HTR-8/SVneo (cell line): ENCODE data around the gene PHLDB1.
A peak's percentile ranks its signal among the peaks of the same experiment; 100 is the strongest.
"Not testable (repeated sequence)": the region's sequence is repeated elsewhere in the genome, so short reads cannot be mapped to it uniquely, and the experiment has no call there.

Source experiments
- DNase-seq: peaks from one replicate; pipeline ENCODE4 v3.0.0; 2011; ENCODE audit warnings: low spot score, mixed read lengths; ENCODE audit not compliant: insufficient read length
- FAIRE-seq: peaks from 2 replicates; lab custom pipeline; 2011; peaks lifted over from hg19 to GRCh38; lab: Jason Lieb, UNC

The PHLDB1 gene

DNA sequence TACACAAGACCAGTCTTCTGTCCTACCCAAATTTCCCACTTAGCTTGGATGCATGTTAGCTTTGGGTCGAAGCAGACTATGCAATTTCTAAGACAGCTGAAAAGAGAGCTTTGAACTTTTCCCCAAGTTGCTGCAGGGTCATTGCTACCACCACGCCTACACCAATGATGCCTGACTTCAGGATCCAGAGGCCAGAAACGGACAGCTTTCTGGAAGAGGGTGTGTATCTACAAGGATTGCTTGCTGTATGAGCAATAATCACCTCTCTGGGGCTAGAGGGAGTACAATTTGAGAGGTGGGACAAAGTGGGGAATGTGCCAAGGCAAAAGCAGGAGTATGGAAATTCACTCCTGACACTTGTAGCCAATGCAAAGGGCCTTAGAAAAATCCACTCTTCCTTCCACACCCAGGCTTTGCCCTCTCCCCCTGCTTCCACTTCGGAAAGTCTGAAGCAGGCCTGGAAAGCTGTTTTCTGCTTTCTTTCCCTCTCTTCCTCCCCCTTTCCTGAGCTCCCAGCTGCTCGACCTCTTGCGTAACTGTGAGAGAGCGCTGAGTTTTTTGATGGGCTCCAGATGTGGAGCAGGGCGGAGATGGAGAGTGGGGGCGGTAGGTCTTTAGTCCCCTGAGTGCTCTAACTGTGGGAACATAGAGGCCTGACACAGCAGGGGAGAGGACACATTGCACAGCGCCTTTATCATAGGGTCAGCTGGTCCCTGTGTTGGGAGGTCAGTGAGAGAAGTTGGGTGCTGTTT is 2.1 kb upstream of the PHLDB1 start:
- DNase-seq (no peak), FAIRE-seq (no peak)

GRCh38 chr11:118606157-118606843 is 1.1 kb upstream of the PHLDB1 start:
- FAIRE-seq: no peak
- no peak for DNase-seq

DNA sequence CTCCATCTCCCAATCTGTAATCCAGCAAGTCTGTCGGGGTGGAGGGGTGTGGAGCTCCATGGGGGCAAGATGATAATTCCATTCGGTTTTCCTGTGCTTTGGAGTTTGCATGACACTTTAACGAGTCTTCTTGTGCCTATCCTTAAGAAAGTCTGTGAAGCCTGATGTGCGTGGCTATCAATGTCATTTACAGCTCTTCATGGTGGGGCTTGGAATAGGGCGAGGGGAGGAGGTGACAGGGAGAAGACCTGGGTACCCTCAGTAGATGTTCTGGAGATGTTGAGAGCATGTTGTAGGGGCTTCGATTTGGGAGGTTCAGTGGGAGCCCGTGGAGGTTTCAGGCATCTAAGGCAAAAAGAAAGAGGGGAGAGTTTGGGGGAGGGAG is 579 bp upstream of the PHLDB1 start:
- DNase-seq (no peak), FAIRE-seq (no peak)

DNA sequence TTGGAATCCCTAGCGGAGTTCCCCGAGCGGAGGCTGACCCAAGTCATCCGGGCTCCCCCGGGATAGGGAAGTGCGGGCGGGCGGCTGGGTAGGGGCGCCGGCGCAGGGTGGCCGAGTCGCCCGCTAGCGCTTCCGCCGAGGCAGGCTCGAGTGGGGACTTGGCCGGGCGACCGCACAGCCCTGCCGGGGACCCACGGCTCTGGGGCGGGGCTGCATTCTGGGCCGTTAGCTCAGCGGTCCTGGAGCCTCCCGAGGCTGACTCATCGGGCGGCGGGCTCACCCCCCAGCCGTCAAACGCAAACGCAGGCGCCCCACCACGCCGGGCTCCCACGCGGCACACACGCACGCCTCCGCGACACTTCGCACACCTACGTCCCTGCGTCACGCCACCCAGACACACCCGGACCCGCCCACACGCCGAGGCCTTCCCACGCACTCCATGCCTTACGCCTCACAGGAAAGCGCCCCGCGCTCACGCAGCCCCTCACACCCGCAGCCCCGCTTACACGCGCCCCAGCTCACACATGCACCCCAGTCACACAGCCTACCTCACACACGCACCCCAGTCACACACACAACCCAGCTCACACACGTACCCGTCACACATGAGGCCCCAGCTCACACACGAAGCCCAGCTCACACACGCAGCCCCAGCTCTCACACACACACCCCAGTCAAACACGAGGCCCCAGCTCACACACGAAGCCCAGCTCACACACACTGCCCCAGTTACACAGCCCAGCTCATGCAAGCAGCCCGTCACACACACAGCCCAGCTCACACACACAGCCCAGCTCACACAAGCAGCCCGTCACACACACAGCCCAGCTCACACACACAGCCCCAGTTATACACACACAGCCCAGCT is 1.2 kb downstream of the PHLDB1 start:
- DNase-seq: peak; percentile 59

DNA sequence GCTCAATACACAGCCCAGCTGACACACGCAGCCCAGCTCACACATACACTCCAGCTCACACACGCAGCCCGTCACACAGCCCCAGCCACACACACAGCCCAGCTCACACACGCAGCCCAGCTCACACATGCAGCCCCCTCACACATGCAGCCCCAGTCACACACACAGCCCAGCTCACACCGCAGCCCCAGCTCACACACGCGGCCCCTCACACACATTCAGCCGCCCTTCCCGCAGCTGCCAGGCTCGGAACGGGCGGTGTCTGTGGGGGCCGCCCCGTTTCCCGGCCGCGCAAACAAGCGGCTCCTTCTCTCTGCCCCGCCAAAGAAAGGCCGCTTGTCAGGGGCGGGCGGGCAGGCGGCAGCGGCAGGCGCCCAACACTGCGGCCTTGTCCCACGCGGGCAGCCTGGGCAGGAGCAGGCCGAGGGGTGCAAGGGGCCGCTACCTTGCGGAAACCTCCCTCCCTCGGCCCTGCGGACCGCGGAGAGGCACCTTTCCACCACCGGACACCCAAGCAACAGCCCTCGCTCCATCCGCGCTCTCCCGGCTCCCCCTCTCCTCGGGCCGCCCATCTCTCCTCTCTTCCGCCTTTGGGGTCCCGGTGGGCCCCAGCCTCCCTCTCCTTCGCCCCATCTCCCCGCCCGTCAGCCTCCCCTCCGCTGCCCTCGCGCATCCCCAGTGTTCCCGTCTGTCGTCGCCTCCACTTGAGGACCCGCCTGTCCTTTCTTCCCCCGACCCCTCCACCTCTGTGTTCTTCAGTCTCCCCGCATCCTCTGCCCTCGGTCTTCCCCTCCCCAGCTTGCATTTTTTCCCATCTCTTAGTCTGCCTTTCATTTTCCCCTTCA is 2.2 kb downstream of the PHLDB1 start:
- DNase-seq: no peak
- no peak for FAIRE-seq

More for the DNA sequence above, 1.2 kb downstream of the PHLDB1 start:
- peak; percentile 99 for FAIRE-seq

DNA sequence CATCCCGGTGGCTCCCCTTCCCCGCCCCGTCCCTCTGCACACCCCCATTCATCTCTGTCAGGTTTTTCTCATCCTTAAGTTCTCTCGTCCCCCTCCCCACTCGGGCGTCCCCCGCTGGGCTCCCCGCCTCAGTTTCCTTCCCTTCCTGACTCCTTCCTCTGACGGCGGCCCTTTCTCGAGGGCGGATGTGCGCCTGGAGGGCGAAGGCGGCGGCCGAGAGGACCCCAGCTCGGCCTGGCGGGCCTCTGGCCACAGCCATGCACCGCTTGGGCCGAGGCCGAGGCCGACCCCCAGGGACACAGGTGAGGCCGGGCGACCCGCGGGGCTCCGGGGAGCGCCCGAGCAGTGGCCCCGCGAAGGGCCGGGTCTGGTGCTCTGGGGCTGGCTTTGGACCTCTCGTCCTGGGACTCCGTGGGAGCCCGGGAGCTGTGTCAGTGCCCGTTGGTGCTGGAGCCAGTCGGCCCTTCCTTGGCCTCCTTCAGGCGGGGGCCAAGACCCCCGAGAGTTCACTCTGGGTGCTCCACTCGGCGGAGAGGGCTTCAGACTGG is 2.9 kb downstream of the PHLDB1 start:
- FAIRE-seq (no peak), DNase-seq (no peak)

DNA sequence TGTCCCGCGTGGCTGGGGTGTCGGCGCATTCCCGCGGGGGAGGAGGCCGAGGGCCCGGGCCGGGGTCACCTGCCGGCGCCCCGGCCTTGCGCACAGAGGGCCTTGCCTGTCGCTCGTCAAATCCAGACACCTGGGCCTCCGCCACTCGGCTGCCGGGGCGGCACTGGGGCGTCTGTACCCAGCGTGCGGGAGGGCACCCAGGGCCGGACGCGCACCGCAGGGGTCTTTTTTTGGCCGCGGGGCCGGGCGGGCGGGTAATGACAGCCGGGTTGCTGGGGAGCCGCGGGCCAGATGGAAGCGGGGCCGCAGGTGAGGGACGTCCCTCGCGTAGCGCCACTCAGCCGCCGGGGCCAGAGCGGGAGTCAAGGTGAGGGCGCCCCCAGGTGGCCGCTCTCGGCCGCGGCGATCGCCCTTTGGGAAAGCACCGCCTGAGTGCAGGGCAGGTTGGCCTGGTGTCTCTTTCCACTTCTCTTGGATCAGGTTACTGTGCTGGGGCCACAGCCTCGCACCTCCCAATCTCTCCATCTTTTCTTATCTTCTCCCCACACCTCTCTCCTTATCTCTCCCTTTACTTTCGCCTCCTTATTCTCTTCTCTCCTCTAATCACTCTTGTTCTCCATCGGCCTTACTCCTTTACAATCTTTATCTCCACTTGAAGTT is 3.5 kb downstream of the PHLDB1 start:
- DNase-seq (no peak), FAIRE-seq (no peak)

DNA sequence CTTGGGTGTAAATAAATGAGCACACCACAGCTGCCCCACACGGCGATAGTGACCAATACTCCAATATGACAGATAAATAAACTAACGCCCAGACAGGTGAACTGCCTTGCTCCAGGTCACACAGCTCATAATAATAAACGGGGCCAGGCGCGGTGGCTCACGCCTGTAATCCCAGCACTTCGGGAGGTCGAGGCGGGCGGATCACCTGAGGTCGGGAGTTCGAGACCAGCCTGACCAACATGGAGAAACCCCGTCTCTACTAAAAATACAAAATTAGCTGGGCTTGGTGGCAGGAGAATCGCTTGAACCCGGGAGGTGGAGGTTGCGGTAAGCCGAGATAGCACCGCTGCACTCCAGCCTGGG is 4.0 kb downstream of the PHLDB1 start:
- not testable (repeated sequence) for DNase-seq, FAIRE-seq

GRCh38 chr11:118612378-118612777 is 5.0 kb downstream of the PHLDB1 start:
- no peak for FAIRE-seq

GRCh38 chr11:118614511-118614910 is 7.1 kb downstream of the PHLDB1 start:
- no peak for FAIRE-seq
- DNase-seq: no peak

More at GRCh38 chr11:118612378-118612777, 5.0 kb downstream of the PHLDB1 start:
- DNase-seq: no peak

DNA sequence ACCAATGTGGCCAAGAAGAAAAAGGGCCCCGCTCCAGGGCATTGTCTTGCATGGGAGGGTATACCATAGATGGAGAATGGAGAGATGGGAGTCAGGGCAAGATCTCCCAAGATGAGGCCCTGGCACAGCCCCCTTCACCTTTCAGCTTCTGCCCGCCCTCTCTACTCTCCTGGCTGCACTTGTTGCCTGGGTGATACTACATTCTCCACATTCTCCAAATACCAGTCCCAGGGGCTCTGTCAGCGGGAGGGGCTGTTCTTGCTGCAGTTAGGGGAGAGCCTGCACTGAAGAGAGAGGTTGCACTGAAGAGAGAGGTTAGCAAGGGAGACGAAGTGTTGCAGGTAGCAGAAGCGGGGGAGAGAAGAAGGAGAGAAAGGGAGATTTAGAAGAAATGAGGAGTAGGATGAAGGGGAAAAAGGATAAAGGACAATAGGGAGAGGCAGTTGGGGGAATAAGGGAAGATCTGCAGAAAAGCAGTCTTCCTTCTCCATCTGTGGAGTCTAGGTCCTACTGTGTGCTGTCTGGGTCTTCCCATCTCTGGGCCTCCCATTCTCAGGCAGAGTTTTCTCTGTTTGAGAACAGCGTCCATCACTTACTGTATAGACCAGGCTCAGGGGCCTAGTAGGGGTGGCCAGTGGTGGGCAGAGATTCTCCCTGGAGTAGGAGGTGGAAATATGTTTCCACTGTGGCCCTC is 8.0 kb downstream of the PHLDB1 start:
- DNase-seq: peak; percentile 69
- FAIRE-seq: peak; percentile 86

GRCh38 chr11:118615976-118616371 is 8.6 kb downstream of the PHLDB1 start:
- DNase-seq (no peak), FAIRE-seq (peak; percentile 69)

DNA sequence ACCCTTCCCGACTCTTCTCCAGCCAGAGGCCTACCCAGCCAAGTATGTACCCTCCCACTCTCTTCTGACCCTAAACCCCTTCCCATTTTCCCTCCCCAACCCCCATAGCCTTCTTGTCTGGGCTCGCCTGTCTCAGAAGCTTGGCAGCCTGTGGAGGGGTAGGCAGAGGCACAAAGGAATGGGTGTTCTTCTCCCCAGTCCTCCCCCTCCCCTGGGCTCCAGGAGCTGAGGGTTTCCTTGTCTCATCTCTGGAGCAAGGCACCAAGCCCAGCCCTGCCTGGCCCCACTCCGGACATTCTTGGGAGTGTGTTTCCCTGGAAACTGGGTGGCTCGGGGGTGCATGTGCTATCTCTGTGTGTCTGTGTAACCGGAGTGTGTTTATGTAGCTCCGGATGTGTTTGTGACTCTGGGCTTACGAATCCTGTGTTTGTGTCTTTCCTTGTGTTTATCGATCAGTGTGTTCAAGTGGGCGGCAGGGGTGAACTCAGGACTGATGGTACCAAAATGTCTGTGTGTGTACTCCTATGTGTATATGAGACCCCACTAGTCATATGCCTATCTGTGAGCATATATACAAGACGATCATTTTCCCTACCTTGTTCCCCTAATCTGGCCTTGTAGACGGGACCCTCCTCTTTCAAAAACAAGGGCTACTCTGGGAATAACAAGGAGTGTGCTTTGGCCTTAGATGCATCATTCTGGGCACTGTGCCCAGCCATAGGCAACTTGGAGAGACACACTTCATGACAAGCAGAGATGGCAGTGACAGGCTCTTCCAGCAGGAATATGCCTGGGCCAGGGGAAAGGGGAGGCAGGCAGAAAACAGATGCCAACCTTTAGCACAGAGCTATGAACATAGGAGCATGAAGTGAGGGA is 10.9 kb downstream of the PHLDB1 start:
- DNase-seq (peak; percentile 32), FAIRE-seq (no peak)

DNA sequence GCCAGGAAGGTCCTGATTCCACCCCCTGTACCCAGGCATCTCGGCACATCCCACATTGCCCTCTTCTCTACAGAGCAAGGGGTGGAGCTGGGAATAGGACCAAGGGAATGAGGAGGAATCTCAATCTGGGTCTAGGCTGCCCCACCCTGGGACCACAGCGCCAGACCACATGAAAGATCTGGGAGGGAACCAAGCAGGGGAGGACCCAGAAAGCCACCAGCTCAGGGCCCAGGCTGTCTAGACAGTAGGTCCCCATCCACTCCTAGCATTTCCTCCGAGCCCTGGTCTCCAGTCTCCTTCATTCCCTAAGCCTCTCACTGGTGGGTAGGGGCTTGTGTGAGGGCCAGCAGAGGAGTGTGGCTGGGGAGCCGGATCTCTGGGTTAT is 11.6 kb downstream of the PHLDB1 start:
- DNase-seq (no peak), FAIRE-seq (no peak)

- FAIRE-seq (peak; percentile 63), DNase-seq (peak; percentile 75)
Measured at GRCh38 chr11:118619444-118620197, 12.2 kb downstream of the PHLDB1 start.

DNA sequence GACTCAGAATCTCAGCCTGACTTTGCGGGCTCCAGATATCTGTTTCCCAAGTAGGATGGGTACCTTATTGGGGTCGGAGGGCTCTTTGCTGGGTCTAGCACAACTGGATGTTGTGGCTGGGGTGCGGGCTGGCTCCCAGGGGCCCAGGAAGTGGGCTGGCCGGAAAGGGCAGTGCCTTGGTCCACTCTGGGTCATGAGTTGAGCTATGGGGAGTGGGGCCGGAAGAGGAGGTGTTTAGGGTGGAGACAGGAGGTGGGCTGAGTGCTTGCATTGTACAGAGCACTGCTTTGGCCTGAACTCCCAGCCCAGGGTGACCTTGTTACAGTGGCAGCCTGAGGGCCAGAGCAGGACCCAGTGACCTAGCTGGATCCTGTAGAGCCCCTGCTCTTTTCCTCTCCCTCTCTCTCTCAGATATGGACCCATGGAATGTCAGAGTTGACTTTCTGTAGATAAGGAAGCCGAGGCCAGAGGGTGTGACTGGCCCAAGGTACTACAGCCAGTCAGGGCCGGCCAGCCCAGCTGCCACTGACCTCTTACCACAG is 13.2 kb downstream of the PHLDB1 start:
- FAIRE-seq: no peak
- DNase-seq: no peak
